CD1c-positive myeloid dendritic cell (primary cell): Measurements from ENCODE around the gene CRK.

ENCODE experiments used
- DNase-seq: peaks from one replicate; pipeline ENCODE4 v3.0.0-alpha.2; 2016; ENCODE audit errors: extremely low spot score

CRK gene

GRCh38 chr17:1486802-1487695 lies 31.0 kb upstream of the CRK start:
- peak; percentile 71 for DNase-seq

- peak; percentile 71 for DNase-seq
Measured at GRCh38 chr17:1485423-1486376, 29.7 kb upstream of the CRK start.

- DNase-seq, result peak; percentile 39
Measured at GRCh38 chr17:1484676-1485422, 28.8 kb upstream of the CRK start.

- no peak for DNase-seq
Measured at GRCh38 chr17:1484060-1484535, 28.1 kb upstream of the CRK start.

GRCh38 chr17:1482680-1483079 lies 26.6 kb upstream of the CRK start:
- no peak for DNase-seq

- DNase-seq, result no peak
Measured at GRCh38 chr17:1481736-1482135, 25.7 kb upstream of the CRK start.

- DNase-seq, result no peak
Measured at GRCh38 chr17:1480747-1481465, 24.9 kb upstream of the CRK start.

- DNase-seq, result no peak
Measured at GRCh38 chr17:1478418-1478817, 22.4 kb upstream of the CRK start.

GRCh38 chr17:1475321-1475854 lies 19.4 kb upstream of the CRK start:
- no peak for DNase-seq

- DNase-seq, result peak; percentile 49
Measured at GRCh38 chr17:1474402-1475189, 18.6 kb upstream of the CRK start.

- peak; percentile 86 for DNase-seq
Measured at GRCh38 chr17:1473841-1474240, 17.8 kb upstream of the CRK start.

- DNase-seq, result peak; percentile 52
Measured at GRCh38 chr17:1473170-1473569, 17.1 kb upstream of the CRK start.

- DNase-seq, result no peak
Measured at GRCh38 chr17:1471911-1472821, 16.1 kb upstream of the CRK start.

- no peak for DNase-seq
Measured at GRCh38 chr17:1471490-1471889, 15.5 kb upstream of the CRK start.

- DNase-seq, result no peak
Measured at GRCh38 chr17:1470755-1471462, 14.9 kb upstream of the CRK start.

GRCh38 chr17:1470071-1470754 lies 14.2 kb upstream of the CRK start:
- no peak for DNase-seq

- DNase-seq, result no peak
Measured at GRCh38 chr17:1469231-1469852, 13.3 kb upstream of the CRK start.
